K562 (cell line): ENCODE measurements around the gene MKNK1. TPM values are rescaled to one million over a fixed set of nuclear protein-coding genes. Genes with fewer than 3 reads are reported as not detected.

Experiments used
- BRD4 ChIP-seq: fragments of 200-600 bp; sonication (generic); IDR thresholded peaks from 2 replicates; pipeline ENCODE4 v1.6.1; 2017; ENCODE audit warnings: inconsistent platforms
- DDX20 ChIP-seq: fragments of 450-650 bp; IDR thresholded peaks from 2 replicates; pipeline ENCODE4 v1.6.1; 2016; ENCODE audit warnings: missing genetic modification characterization, low read depth, mild to moderate bottlenecking, missing compliant biosample characterization, moderate library complexity
- E2F1 ChIP-seq: sonication (generic); formaldehyde crosslinking; IDR thresholded peaks from 2 replicates; pipeline ENCODE4 v1.8.1; 2023; ENCODE audit warnings: mild to moderate bottlenecking, missing genetic modification reagents, moderate library complexity
- GATAD2A ChIP-seq: fragments of 450-650 bp; IDR thresholded peaks from 2 replicates; pipeline ENCODE4 v1.6.1; 2017
- HLTF ChIP-seq: fragments of 450-650 bp; IDR thresholded peaks from 2 replicates; pipeline ENCODE4 v1.6.1; 2016
- HNRNPH1 ChIP-seq: fragments of 200-400 bp; formaldehyde crosslinking; optimal IDR thresholded peaks from 2 replicates; pipeline ENCODE3; 2017; ENCODE audit warnings: low read depth, mild to moderate bottlenecking, low read length, moderate library complexity
- NELFE ChIP-seq: IDR thresholded peaks from 2 replicates; pipeline ENCODE4 v1.6.1; 2011; ENCODE audit warnings: mild to moderate bottlenecking; ENCODE audit not compliant: insufficient read depth, insufficient read length
- NONO ChIP-seq, 2 experiments: fragments of 200-400 bp in 1 of 2; fragments of 450-650 bp in 1 of 2; formaldehyde crosslinking in 1 of 2; IDR thresholded peaks; 2 replicates each; pipeline ENCODE4 v1.6.1; 2017; ENCODE audit warnings: low read depth in 2 of 2, mild to moderate bottlenecking in 2 of 2, moderate library complexity in 2 of 2, low read length in 1 of 2
- POLR2AphosphoS2 ChIP-seq: IDR thresholded peaks from 2 replicates; pipeline ENCODE4 v1.6.1; 2012; ENCODE audit warnings: low read length, improper control_type of control experiment
- RBFOX2 ChIP-seq: fragments of 200-400 bp; formaldehyde crosslinking; IDR thresholded peaks from 2 replicates; pipeline ENCODE4 v1.6.1; 2017; ENCODE audit warnings: low read depth, mild to moderate bottlenecking, low read length, moderate library complexity
- RBM15 ChIP-seq: fragments of 200-400 bp; formaldehyde crosslinking; IDR thresholded peaks from 2 replicates; pipeline ENCODE4 v1.6.1; 2018; ENCODE audit warnings: mild to moderate bottlenecking, low read length, moderate library complexity; ENCODE audit not compliant: insufficient read depth
- RBM22 ChIP-seq: fragments of 200-400 bp; formaldehyde crosslinking; IDR thresholded peaks from 2 replicates; pipeline ENCODE4 v1.6.1; 2018; ENCODE audit warnings: low read length, low read depth; ENCODE audit not compliant: poor library complexity, severe bottlenecking
- SP1 ChIP-seq: sonication (generic); formaldehyde crosslinking; IDR thresholded peaks from 2 replicates; pipeline ENCODE4 v1.8.1; 2022; ENCODE audit warnings: mild to moderate bottlenecking, missing genetic modification reagents
- SP2 ChIP-seq: IDR thresholded peaks from 2 replicates; pipeline ENCODE4 v1.6.1; 2011; ENCODE audit warnings: mild to moderate bottlenecking, low read depth, low read length, moderate library complexity; ENCODE audit not compliant: poor library complexity, severe bottlenecking; ENCODE audit errors: extremely low read depth
- TARDBP ChIP-seq: fragments of 450-650 bp; IDR thresholded peaks from 2 replicates; pipeline ENCODE4 v1.6.1; 2016
- THRB ChIP-seq: fragments of 450-650 bp; formaldehyde crosslinking; conservative IDR thresholded peaks from 2 replicates; pipeline ENCODE4 v1.4.0; 2022; ENCODE audit warnings: mild to moderate bottlenecking, missing genetic modification characterization
- ZBTB2 ChIP-seq: fragments of 450-650 bp; IDR thresholded peaks from 2 replicates; pipeline ENCODE4 v1.6.1; 2016; ENCODE audit warnings: antibody characterized with exemption
- ZNF12 ChIP-seq: sonication (generic); formaldehyde crosslinking; IDR thresholded peaks from 2 replicates; pipeline ENCODE4 v1.4.0; 2020; ENCODE audit warnings: mild to moderate bottlenecking, missing genetic modification reagents
- ZNF253 ChIP-seq: fragments of 250-450 bp; sonication (Bioruptor Pico); conservative IDR thresholded peaks from 2 replicates; pipeline ENCODE4 v1.6.1; 2021; ENCODE audit warnings: mild to moderate bottlenecking
- ZNF431 ChIP-seq: sonication (generic); formaldehyde crosslinking; IDR thresholded peaks from 2 replicates; pipeline ENCODE4 v1.8.0; 2022; ENCODE audit warnings: mild to moderate bottlenecking, missing genetic modification reagents
- ZNF551 ChIP-seq: fragments of 250-450 bp; sonication (Bioruptor Pico); IDR thresholded peaks from 2 replicates; pipeline ENCODE4 v1.5.0; 2021; ENCODE audit warnings: mild to moderate bottlenecking, moderate library complexity
- ZNF830 ChIP-seq: fragments of 250-450 bp; sonication (Bioruptor Pico); IDR thresholded peaks from 2 replicates; pipeline ENCODE4 v1.5.0; 2021; ENCODE audit warnings: mild to moderate bottlenecking
- polyA plus RNA-seq, 8 experiments: library from polyadenylated mRNA; depleted of rRNA in 4 of 8; stranded (reverse) in 5 of 8; unstranded in 3 of 8; fragments of >200 nt; fragmentation: Nextera tagmentation in 2 of 8; fragmentation: Illumina TruSeq in 1 of 8; extraction: Ambion mirVana in 2 of 8; extraction: Trizol in 1 of 8; gene quantifications; 2 replicates each; pipeline versions ENCODE4 v1.2.1 to v1.2.3, GENCODE V29; 2011 to 2014; ENCODE audit warnings: inconsistent platforms in 1 of 8, missing spikeins in 1 of 8
- total RNA-seq, 7 experiments: library from RNA; depleted of rRNA in 6 of 7; stranded (reverse); fragments of >200 nt in 6 of 7; fragmentation: Illumina TruSeq in 2 of 7; extraction: Trizol in 2 of 7; gene quantifications; 2 replicates each; pipeline versions ENCODE4 v1.2.1 to v1.2.3, GENCODE V29; 2011 to 2021; ENCODE audit warnings: low replicate concordance in 1 of 7
- TF ChIP-seq, protein P1 (sequence below): fragments of 450-650 bp; conservative IDR thresholded peaks from 2 replicates; pipeline ENCODE4 v1.6.1; 2016; ENCODE audit warnings: missing genetic modification characterization, low read depth, mild to moderate bottlenecking, missing compliant biosample characterization, moderate library complexity
- TF ChIP-seq, protein P2 (sequence below): fragments of 450-650 bp; IDR thresholded peaks from 2 replicates; pipeline ENCODE4 v1.6.1; 2016; ENCODE audit warnings: low read depth, mild to moderate bottlenecking, moderate library complexity

MKNK1 gene
- total and polyA plus RNA-seq, 9 of the 15 experiments (the other 6 are each of a cell fraction or from before 2014, with no cell fraction given), result 27.7 to 51.3 (median 43.7) TPM

GRCh38 chr1:46544561-46545240, 59.4 kb downstream of the MKNK1 start (continued):
- no peak for TF ChIP-seq HLTF
- 0 out of 2 replicates have a peak, but pooled peaks have one; percentile 44 for TF ChIP-seq TARDBP
- TF ChIP-seq BRD4, result no peak
- TF ChIP-seq THRB (CRISPR knock-in tag), result peak; percentile 50; the same call in 1 of the 2 replicates
- TF ChIP-seq ZNF551 (CRISPR knock-in tag), result no peak
- TF ChIP-seq NONO (IDR thresholded peaks at IDR 0.05; ENCODE audit: low read depth in 2 of 2, low read length in 1 of 2), result peak in 1 of 2 experiments; percentile 42; a peak in 2 of 4 replicates
- peak; percentile 71 for TF ChIP-seq ZBTB2
- TF ChIP-seq GATAD2A, result peak; percentile 97
- TF ChIP-seq SP1 (CRISPR knock-in tag), result peak; percentile 64; the same call in 1 of the 2 replicates
- no peak for TF ChIP-seq ZNF431 (CRISPR knock-in tag)
- no peak for TF ChIP-seq E2F1 (CRISPR knock-in tag)
- TF ChIP-seq NELFE, result no peak
- TF ChIP-seq, protein P1, sequence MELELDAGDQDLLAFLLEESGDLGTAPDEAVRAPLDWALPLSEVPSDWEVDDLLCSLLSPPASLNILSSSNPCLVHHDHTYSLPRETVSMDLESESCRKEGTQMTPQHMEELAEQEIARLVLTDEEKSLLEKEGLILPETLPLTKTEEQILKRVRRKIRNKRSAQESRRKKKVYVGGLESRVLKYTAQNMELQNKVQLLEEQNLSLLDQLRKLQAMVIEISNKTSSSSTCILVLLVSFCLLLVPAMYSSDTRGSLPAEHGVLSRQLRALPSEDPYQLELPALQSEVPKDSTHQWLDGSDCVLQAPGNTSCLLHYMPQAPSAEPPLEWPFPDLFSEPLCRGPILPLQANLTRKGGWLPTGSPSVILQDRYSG (tag), result no peak
- no peak for TF ChIP-seq SP2
- TF ChIP-seq RBM15, result no peak
- TF ChIP-seq HNRNPH1, result no peak
- TF ChIP-seq ZNF253 (CRISPR knock-in tag), result no peak
- TF ChIP-seq ZNF830 (CRISPR knock-in tag), result no peak
- TF ChIP-seq DDX20 (tag), result no peak
- TF ChIP-seq ZNF12 (CRISPR knock-in tag), result no peak
- no peak for TF ChIP-seq POLR2AphosphoS2
- TF ChIP-seq RBM22, result no peak
- no peak; the same call in 1 of the 2 replicates for TF ChIP-seq RBFOX2
- TF ChIP-seq, protein P2, sequence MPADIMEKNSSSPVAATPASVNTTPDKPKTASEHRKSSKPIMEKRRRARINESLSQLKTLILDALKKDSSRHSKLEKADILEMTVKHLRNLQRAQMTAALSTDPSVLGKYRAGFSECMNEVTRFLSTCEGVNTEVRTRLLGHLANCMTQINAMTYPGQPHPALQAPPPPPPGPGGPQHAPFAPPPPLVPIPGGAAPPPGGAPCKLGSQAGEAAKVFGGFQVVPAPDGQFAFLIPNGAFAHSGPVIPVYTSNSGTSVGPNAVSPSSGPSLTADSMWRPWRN, result peak; percentile 54; the same call in 1 of the 2 replicates
